A673 (cell line): ENCODE results near the gene ZSWIM6.

Experiments used
- CTCF ChIP-seq: fragments of 300-800, 200-600 bp; sonication (generic); conservative IDR thresholded peaks from 2 replicates; pipeline ENCODE4 v1.5.1; 2017; ENCODE audit warnings: low read depth, mild to moderate bottlenecking, antibody characterized with exemption, low read length, moderate library complexity, mixed read lengths
- EZH2 ChIP-seq: fragments of 200-600 bp; sonication (generic); IDR thresholded peaks from 2 replicates; pipeline ENCODE4 v1.6.1; 2017; ENCODE audit warnings: borderline replicate concordance, low read depth, mild to moderate bottlenecking, mixed read lengths, antibody characterized with exemption, low read length; ENCODE audit not compliant: poor library complexity, severe bottlenecking

- no peak for TF ChIP-seq CTCF
- TF ChIP-seq EZH2: no peak
These were observed 135.9 kb downstream of the ZSWIM6 start for GRCh38 chr5:61467766-61468482.
